ENCODE results near the gene ANO2.

Gene ANO2

DNA sequence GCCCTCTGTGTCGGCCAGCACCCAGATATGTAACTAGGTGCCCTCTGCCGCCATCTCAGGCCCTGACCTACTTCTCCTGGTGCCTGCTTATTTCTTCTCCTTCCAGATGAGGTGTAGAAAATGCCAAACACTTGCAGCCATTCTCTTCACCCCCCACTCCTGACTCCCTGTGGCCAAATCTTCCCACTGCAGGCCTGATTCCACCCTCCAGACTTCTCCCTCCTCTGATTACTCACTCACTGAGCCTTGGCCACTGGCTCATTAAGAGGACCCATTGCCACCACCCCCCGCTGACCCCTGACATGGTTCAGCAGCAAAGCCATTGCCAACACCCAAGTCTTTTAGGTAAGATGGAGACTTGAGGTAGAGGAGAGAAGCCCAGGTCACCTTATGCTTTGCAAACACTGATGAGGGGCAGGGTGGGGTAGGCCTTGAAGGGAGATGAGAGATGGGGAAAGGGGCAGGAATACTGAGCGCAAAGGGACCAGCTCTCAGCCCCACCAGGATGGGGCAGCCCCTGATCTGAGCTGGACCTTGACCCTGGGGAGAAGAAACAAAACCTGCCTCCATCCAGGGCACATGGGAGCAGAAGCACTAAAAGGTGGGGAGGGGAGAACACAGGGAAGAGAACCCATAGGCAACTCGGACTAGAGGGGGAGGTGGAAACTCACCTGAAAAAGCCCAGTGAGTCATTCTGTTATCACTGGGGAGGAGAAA, 25.1 kb upstream of the ANO2 start:
- TF ChIP-seq GATA2 (IDR thresholded peaks at IDR 0.05; ENCODE audit: low read depth, low read length) (no peak), GATA3 (IDR thresholded peaks at IDR 0.05; ENCODE audit: low read depth, low read length) (no peak)

DNA sequence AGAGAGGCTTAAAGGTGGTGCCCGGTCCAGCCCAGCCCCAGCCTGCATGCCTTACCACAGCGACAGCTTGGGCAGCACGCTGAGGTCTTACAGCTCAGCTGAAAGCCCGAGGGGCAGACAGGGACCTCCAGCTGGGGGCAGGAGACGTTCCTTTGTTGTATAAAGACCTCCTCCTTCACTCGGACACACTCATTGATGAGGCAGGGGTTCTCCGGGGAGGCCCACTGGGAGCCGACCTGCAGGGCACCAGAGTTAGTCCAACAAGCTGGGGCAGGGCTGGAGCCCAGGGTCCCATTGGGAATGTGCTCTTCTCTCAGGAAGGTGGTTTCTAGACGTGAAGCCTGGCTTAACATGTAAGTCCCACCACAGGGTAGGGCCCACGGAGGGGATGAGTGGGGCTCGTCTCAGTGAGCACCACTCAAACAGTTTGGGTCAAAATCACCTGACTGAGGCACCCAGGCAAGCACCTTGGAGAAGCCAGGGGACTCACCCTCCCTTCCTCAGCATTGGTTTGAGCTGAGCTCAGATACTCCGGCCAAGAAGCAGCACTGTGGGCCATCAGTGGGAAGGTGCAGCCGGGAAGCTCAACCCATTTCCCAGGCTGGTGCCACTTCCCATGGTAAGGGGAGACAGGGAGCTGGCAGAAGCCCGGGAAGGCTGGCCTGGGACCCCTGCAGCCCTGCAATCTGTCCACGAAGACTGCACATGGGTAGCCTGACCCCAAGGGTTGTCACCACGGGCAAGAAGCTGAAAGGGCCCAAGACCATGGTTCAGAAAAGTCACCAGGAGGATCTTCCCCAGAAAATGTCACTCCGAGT, 24.3 kb upstream of the ANO2 start:
- TF ChIP-seq GATA3 (IDR thresholded peaks at IDR 0.05; ENCODE audit: low read depth, low read length) (no peak), GATA2 (IDR thresholded peaks at IDR 0.05; ENCODE audit: low read depth, low read length) (no peak)

DNA sequence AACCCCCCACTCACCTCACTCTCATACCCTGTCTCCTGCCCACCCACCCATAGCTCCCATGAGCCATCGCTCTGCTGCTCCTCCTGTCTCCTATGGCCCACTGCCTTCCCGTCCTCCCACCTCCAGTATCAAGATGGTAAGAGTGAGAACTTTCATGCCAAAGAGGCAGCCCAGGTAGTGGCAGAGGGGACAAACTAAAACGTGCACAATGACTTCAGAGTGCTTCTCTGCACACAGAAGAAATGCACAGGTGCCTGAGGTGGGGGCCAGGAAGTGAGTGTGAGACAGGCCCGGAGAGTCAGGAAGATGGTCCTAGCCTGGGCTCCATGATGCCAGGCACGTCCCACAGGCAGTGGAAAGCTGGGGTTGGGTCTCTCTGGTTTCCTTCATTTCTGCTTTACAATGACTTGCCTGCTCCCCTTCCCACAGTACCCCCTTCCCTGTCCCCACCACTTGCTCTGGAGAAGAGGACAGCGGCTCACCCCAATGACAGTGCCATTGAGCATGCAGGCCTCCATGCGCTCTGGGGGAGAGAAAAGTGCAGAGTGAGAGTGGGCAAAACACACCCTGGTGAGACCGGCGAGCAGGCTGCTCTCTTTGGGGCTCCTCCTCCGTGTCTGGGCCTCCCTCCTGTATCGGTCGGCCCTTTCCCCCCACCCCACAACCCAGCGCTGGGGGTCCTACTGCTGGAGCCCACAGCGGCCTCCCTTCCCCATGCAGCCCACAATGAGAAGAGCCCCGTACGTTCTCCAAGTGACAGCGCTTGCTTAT, 22.8 kb upstream of the ANO2 start:
- no peak for TF ChIP-seq GATA2 (IDR thresholded peaks at IDR 0.05; ENCODE audit: low read depth, low read length)
- TF ChIP-seq GATA3 (IDR thresholded peaks at IDR 0.05; ENCODE audit: low read depth, low read length) = no peak

DNA sequence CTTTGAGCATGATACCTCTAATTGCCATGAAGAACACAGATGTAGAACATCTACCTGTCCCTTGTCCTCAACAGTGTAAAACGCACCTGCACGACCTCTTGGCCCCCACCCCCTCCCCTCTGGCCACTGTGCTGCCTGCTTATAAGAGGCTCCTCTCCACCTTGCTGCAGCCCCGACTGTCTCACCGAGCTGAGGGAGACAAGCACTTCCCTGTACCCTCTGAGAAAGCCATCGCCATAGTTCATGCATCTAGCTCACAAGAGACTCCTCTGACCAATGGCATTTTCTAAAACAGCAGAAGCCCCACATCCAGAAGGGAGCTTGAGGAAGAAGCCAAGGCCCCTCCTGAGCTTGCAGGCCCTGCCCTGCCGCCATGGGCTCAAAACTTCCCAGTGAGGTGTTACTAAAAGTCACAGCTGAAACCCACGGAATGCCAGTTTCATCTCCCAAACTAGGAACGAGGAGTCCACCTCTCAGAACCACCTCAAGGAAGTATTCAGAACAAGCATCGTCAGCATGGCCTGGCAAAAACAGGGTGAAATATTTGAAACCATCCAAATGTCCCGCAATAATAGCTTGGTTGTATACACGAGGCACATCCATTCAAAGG, 21.5 kb upstream of the ANO2 start:
- no peak for TF ChIP-seq GATA3 (IDR thresholded peaks at IDR 0.05; ENCODE audit: low read depth, low read length)
- no peak for TF ChIP-seq GATA2 (IDR thresholded peaks at IDR 0.05; ENCODE audit: low read depth, low read length)

DNA sequence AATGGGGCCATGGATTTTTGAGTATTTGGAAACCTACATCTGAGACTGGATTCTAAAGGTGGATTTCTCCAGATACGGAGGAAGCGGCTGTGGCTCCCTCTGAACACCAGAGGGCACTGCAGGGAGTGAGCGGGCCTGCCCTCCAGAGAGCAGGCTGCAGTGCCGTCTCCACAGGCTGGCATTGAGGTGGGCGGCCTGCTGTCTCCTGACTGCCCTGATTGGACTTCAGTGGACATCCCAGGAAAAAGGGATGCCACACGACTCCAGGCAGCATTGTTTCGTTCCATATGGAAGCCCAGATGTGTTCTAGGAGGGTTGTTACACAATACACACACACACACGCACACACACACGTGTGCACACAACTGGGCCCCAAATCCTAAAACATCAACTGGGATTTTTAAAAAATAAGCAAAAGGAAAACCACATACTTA, 20.9 kb upstream of the ANO2 start:
- TF ChIP-seq GATA3 (IDR thresholded peaks at IDR 0.05; ENCODE audit: low read depth, low read length) (no peak), GATA2 (IDR thresholded peaks at IDR 0.05; ENCODE audit: low read depth, low read length) (no peak)

DNA sequence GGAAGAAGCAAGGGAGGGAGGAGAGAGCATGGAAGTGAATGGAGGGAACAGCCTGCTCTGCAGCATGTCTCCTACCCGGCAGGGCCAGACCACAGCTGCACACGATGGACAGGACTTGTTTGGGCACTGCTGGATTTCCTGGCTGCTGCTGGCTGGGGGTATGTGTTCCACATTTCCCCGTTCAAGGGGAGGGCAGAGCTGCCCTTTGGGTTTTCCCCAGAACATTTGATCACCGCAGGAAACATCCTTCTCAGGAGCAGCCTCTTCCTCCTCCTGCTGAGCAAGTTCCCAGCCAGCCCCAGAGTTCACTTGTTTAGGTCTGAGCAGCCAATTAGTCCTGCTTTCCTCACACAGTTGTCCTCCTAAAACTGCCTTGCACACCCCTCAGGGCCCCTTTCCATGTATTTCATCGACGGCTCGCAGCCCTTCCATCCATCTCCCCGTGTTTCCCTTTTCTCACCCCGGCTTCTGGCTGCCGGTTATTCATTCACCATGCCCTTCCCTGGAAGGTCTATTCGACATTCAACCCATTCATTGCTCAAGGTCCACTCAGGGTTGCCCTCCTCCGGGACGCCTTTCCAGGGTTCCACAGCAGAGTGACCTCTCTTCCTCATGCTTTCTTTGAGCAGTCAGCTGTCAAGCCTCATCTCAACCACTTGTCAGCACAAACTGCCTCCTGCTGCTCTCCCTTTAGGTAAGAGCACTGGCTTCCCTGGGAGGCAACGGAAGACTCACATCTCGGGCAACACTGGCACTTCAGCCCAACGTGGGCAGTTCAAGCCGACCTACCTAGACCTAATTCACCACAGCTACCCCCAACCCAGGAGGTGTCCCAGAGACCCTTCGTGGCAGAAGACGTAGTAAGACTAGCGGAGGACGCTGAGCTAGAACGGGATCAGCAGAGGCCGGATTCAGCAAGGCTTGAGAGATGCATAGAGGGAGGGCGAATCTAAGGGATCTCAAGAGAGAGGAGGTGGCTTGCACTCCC, 20.1 kb upstream of the ANO2 start:
- TF ChIP-seq GATA3 (IDR thresholded peaks at IDR 0.05; ENCODE audit: low read depth, low read length) (no peak), GATA2 (IDR thresholded peaks at IDR 0.05; ENCODE audit: low read depth, low read length) (no peak)

DNA sequence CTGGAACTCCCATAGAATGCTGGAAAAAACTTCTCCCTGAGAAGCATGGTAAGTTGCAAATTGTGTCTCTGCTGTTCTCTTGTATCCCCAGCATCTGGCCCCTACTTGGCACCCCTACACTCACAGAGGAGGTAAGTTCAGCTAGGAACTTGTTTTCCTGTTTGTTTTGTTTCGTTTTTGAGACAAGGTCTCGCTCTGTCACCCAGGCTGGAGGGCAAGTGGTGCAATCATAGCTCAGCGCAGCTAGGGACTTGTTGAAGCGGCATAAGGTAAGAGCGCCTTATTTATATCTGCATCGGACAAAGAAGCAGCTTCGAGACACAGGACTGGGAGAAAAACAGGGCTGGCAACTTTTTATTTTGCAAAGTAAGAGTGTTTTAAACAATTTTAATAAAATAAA, 18.5 kb upstream of the ANO2 start:
- TF ChIP-seq GATA2 (IDR thresholded peaks at IDR 0.05; ENCODE audit: low read depth, low read length) (no peak), GATA3 (IDR thresholded peaks at IDR 0.05; ENCODE audit: low read depth, low read length) (no peak)

DNA sequence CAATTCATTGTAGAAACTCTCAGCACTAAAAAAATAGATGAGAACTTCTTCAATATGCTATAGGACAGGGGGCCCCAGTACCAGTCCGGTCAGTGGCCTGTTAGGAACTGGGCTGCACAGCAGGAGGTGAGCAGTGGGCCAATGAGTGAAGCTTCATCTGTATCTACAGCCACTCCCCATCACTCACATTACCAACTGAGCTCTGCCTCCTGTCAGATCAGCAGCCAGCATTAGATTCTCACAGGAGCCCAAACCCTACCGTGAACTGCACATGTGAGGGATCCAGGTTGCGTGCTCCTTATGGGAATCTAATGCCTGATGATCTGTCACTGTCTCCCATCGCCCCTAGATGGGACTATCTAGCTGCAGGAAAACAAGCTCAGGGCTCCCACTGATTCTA, 15.7 kb upstream of the ANO2 start:
- no peak for TF ChIP-seq GATA2 (IDR thresholded peaks at IDR 0.05; ENCODE audit: low read depth, low read length)
- no peak for TF ChIP-seq GATA3 (IDR thresholded peaks at IDR 0.05; ENCODE audit: low read depth, low read length)

DNA sequence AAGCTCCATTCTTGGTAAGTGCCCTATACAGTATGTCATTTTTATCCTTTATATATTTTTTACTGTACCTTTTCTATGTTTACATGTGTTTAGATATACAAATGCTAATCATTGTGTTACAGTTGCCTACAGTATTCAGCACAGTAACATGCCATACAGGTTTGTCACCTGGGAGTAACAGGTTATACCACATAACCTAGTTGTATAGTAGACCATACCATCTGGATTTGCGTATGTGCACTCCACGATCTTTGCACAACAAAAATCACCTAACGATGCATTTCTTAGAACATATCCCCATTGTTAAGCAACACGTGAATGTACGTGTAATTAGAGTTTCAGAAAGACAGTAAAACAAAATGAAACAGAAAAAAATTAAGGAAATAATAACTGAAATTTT, 11.9 kb upstream of the ANO2 start:
- TF ChIP-seq GATA2 (IDR thresholded peaks at IDR 0.05; ENCODE audit: low read depth, low read length) = no peak
- TF ChIP-seq GATA3 (IDR thresholded peaks at IDR 0.05; ENCODE audit: low read depth, low read length) = no peak

DNA sequence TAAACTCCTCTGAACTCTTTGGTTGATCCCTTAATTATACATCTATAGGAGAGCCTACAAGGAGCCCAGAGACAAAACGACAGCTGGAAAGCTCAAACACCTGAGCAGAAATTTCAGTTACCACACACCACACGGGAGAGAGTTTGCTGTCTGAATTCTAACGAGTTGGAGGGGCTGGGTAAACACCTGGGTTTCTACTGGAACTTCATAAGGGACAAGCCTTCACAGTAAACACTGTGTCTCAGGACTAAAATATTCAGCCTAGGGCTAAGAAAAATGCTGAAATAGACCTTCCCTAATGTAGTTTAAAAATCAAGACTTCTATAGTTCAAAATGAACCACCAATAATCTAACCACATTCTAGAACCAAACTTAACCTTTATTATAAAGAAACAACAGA, 9.6 kb upstream of the ANO2 start:
- TF ChIP-seq GATA2 (IDR thresholded peaks at IDR 0.05; ENCODE audit: low read depth, low read length) = no peak
- TF ChIP-seq GATA3 (IDR thresholded peaks at IDR 0.05; ENCODE audit: low read depth, low read length) = no peak

DNA sequence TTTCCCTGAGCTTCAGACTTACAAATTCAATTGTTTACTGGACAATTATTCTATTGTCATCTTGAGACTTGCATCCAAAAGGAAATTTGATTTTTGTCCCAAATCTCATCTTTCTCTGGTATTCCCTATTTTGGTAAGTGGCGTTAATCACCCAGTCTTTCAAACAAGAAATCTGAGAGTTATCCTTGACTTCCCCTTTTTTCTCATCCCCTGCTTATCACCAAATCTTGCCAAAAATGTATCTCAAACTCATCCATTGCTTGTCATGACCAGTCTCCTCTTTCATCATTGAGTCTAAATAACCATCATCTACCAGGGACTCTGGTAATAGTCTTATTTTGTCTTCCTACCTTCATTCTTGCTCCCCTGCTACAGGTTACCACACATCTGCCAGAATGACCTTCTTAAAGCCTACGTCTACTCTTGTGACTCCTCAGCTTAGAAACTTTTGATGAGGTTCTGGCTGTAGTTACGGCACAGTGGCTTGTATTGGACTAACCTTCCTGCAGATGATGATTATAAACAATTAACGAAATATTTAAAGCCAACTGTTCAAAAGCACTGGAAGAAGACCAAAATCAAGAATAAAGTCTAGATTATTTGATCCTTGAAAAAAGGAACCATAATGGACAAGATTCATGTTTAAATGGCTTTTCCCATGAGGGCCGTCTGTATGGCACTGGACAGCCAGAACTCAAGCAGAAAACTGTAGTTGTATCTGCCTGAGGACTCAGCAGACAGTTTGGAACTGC, 9.0 kb upstream of the ANO2 start:
- TF ChIP-seq GATA3 (IDR thresholded peaks at IDR 0.05; ENCODE audit: low read depth, low read length) (no peak), GATA2 (IDR thresholded peaks at IDR 0.05; ENCODE audit: low read depth, low read length) (no peak)

DNA sequence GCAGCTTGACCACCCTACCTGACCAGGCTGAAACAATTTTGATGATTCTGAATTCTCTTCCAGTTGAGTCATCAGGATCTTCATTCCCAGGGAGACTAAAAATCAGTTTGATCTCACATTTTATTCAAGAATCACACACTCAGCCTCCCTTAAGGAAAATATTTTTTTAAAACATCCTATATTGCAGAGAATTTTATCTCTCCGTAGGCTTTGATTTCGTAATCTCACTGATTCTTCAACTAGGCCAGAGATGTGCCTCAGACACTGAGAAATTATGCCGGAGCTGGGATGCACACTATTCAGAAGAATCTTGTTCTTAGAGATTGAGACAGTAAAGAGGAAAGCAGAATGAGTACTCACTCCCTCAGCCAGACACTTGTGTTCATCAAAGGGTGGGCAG, 7.0 kb upstream of the ANO2 start:
- TF ChIP-seq GATA2 (IDR thresholded peaks at IDR 0.05; ENCODE audit: low read depth, low read length) (no peak), GATA3 (IDR thresholded peaks at IDR 0.05; ENCODE audit: low read depth, low read length) (no peak)
